ENCODE data around the gene ELK4. TPM values are rescaled to one million over a fixed set of nuclear protein-coding genes. Genes with fewer than 3 reads are reported as not detected.
A peak's percentile ranks its signal among the peaks of the same experiment; 100 is the strongest.

The ELK4 gene, protein sequence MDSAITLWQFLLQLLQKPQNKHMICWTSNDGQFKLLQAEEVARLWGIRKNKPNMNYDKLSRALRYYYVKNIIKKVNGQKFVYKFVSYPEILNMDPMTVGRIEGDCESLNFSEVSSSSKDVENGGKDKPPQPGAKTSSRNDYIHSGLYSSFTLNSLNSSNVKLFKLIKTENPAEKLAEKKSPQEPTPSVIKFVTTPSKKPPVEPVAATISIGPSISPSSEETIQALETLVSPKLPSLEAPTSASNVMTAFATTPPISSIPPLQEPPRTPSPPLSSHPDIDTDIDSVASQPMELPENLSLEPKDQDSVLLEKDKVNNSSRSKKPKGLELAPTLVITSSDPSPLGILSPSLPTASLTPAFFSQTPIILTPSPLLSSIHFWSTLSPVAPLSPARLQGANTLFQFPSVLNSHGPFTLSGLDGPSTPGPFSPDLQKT
- 23.5 and 30.2 TPM in 2 replicates for total RNA-seq

DNA sequence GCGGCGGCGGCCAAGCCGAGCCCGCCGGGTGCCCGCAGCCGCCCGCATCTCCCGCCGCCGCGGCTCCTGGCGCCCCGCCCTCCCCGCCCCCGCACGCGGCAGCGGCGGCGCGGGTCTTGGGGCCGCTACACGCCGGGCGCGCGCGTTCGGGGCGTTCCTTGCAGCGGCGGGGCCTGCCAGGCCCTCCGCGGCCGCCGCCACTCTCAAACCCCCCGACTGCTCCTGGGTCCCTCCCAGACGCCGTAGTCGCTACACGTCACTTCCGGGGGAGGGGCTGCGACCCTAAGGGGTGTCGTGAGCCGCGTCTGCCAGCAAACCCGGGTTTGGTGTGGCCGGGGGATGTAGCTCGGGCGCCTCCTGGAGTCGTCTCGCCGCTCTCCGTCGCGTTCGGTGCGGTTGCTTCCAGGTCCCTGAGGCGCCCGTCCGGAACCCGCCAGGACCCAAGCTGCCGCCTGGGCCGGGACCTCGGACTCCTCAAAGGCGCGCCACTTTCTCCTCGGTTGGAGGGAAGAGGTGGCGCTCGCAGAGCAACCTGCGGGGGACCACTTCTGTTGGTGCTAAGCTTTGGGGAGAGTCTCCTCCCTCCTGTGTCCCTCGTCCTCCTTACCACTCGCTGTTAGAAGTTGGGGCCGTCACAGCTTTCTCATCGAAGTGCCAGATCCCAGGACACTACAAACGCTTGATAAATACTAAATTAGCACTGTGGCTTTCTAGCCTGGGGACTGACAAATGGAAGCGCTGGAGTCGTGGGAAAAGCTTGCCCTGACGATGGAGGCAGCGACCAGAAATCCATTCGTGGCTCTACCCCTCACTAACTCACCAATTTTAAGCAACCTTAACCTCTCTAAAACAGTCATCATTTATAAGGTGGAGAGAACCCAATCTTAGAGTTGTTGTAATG, at the start of gene ELK4:
Gene ELK4, minus strand, starts transcription at position 244 of the 901 bp plus-strand sequence. CDS start 8,129 bp downstream, outside the sequence.
- DNase-seq (ENCODE audit: low read depth): peak; percentile 99
- peak within 1 kb of the TSS; percentile 86 for H3K4me3 ChIP-seq (ENCODE audit: low read depth, low read length)
- TF ChIP-seq, protein P1, sequence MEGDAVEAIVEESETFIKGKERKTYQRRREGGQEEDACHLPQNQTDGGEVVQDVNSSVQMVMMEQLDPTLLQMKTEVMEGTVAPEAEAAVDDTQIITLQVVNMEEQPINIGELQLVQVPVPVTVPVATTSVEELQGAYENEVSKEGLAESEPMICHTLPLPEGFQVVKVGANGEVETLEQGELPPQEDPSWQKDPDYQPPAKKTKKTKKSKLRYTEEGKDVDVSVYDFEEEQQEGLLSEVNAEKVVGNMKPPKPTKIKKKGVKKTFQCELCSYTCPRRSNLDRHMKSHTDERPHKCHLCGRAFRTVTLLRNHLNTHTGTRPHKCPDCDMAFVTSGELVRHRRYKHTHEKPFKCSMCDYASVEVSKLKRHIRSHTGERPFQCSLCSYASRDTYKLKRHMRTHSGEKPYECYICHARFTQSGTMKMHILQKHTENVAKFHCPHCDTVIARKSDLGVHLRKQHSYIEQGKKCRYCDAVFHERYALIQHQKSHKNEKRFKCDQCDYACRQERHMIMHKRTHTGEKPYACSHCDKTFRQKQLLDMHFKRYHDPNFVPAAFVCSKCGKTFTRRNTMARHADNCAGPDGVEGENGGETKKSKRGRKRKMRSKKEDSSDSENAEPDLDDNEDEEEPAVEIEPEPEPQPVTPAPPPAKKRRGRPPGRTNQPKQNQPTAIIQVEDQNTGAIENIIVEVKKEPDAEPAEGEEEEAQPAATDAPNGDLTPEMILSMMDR (IDR thresholded peaks at IDR 0.05; ENCODE audit: insufficient read depth, low read depth, low read length): peak; percentile 70

DNA sequence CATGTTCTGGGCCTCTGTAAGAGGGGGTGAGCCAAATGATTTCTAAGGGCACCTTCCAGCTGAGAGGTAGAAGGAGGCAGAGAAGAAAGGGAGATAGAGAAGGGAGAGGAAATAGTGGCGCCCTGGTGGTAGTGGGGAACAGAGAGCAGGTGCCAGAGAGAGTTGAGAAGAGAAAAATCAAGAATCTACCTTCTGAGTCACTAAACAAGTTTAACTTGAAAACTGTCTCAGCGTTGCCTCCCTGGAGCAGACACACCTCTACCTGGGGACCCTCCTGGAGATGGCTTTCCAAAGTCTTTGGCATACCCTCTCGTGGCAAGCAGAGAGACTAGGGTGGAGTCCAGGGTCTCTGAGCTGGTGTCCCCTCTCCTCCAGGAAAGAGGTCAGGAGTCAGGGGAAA, 49.6 kb upstream of the ELK4 start:
- TF ChIP-seq, protein P1 (IDR thresholded peaks at IDR 0.05; ENCODE audit: insufficient read depth, low read depth, low read length): no peak
- H3K4me3 ChIP-seq (ENCODE audit: low read depth, low read length): no peak overlapping the region
- no peak for DNase-seq (ENCODE audit: low read depth)

DNA sequence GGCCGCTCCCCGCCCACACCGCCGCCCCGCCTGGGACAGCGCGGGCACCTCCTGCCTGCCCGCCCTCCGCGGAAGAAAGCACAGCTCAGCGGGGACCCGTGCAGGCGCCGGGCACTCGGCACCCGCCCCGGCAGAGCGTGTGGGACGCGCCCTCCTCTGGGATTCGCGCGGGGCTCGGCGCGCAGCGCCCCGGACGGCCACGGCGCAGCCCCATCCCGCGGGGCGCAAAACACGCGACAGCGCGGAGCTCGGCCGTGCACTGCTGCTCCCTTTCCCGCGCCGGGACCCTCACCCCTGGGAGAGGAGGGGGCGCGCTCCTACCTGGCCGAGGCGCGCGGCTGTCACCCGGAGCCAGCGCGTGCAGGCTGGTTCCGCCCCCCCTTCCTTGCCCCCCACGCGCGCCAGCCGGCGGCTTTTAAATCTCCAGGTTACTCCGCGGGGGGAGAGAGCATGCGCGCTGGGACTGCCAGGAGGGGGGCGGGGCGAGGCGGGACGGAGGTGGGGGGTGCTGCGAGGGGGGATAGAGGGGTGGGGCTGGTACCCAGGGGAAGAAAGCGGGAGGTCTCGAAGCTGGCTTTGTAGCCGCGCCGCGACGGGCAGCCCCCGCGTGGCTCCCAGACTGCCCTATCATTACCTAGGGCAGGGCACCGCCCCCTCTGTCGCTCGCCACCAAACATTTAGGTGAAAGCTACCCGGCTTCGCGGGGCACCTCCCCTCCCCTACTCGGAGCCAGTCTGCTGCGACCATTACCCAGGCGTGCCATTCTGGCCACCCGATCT, 48.5 kb upstream of the ELK4 start, which contains the start of gene SLC45A3:
Gene SLC45A3, minus strand, starts transcription at position 437 of the 779 bp plus-strand sequence. CDS start 15,853 bp downstream, outside the sequence.
- TF ChIP-seq, protein P1 (IDR thresholded peaks at IDR 0.05; ENCODE audit: insufficient read depth, low read depth, low read length): no peak
- no peak for DNase-seq (ENCODE audit: low read depth)

DNA sequence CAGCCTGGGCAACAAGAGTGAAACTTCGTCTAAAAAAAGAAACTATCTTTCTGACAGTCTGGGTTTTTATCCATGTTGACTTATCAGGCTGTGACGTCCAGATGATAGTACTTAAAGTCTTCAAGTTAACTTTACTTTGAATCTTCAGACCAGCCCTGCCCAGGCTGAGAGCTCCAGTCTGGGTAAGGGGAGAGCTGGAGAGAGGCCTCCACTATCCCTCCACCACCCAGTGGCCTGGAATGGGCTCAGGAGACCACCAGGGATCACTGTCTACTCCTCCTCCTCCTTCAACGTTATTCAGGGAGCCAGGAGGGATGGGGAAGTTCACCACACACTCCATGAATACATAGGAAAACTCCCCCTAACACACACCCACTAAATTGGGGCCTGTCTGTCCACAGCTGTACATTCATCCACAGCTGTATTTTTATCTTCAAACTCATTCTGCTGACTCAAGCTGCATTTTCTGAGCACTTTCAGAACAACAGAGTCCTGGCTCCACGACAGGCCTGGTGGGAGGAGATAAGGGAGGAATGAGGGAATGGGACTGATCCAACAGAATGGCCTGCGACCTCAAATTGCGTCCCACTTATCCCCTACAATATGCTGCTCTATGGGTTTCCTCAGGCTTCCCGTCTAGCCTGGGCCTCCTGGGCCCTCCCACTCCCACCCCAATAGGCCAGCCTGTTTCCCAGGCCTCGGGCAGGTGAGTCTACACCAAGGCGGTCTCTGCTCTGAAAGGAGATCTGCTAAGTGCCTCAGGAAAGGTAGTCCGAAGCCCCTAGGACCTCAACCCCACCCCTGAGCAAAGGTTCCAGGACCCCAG, 46.7 kb upstream of the ELK4 start:
- TF ChIP-seq, protein P1 (IDR thresholded peaks at IDR 0.05; ENCODE audit: insufficient read depth, low read depth, low read length): no peak
- peak; percentile 59 for DNase-seq (ENCODE audit: low read depth)
- H3K4me3 ChIP-seq (ENCODE audit: low read depth, low read length): peak overlapping the region; percentile 69

More for the DNA sequence above, 48.5 kb upstream of the ELK4 start, which contains the start of gene SLC45A3:
- peak within 1 kb of the TSS; percentile 69 for H3K4me3 ChIP-seq (ENCODE audit: low read depth, low read length)

DNA sequence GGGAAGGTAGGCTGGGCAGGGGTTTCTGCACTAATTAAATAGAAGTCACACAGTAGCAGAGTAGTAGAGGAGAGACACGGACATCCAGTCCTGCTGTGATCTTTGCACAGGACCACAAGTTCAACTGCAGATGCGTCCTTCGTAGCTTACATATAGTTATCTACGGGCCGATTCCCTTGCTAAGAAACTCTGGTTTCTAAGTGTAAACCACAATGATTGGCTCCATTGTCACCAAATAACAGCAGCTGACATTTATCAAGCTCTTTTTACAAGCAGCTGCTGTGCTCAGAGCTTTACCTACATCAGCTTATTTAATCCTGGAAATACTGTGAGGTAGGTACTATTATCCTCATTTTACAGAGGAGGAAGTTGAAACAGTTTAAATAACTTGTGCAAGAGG, 45.4 kb upstream of the ELK4 start:
- TF ChIP-seq, protein P1 (IDR thresholded peaks at IDR 0.05; ENCODE audit: insufficient read depth, low read depth, low read length): no peak

More for the DNA sequence above, 45.4 kb upstream of the ELK4 start:
- no peak for DNase-seq (ENCODE audit: low read depth)
- H3K4me3 ChIP-seq (ENCODE audit: low read depth, low read length): no peak overlapping the region
